IMR-90 (cell line): Measurements from ENCODE around the gene AKT3. TPM values are rescaled to one million over a fixed set of nuclear protein-coding genes. Genes with fewer than 3 reads are reported as not detected.

ENCODE experiments used
- ATAC-seq: fragments of 200-7000 bp; cut with Tn5 transposase; 2 replicates; pipeline ENCODE4 v1.9.1; 2020; ENCODE audit warnings: low read depth, mild to moderate bottlenecking, moderate library complexity
- BruUV-seq: library from RNA; stranded (reverse); fragments of 400-500 nt; replicated peaks from 2 replicates; lab custom pipeline; 2021; lab: Mats Ljungman, UMichigan
- CTCF ChIA-PET: fragments of 300-600 bp; formaldehyde crosslinking; extraction: SDS; loops from one replicate; lab custom pipeline; 2021; ENCODE audit warnings: antibody characterized with exemption; lab: Yijun Ruan, JAX
- POLR2A ChIA-PET: fragments of 300-600 bp; sonication (Branson Sonifier 250); formaldehyde crosslinking; loops from one replicate; lab custom pipeline; 2022; ENCODE audit warnings: antibody characterized with exemption; ENCODE audit not compliant: unreplicated experiment; lab: Charles Lee
- DNase-seq: peaks from one replicate; pipeline ENCODE4 v3.0.0; 2013
- H2AFZ ChIP-seq: replicated peaks from 2 replicates; pipeline ENCODE3; 2013; ENCODE audit warnings: low read length, mild to moderate bottlenecking; ENCODE audit not compliant: poor library complexity
- H2AK5ac ChIP-seq: 2 replicates; pipeline ENCODE4 v1.6.1; 2013; ENCODE audit warnings: low read depth, low read length, inconsistent platforms
- H2AK9ac ChIP-seq: replicated peaks from 2 replicates; pipeline ENCODE3; 2013; ENCODE audit warnings: mild to moderate bottlenecking, low read depth, low read length, moderate library complexity; ENCODE audit not compliant: poor library complexity
- H2BK120ac ChIP-seq: 2 replicates; pipeline ENCODE4 v1.6.1; 2013; ENCODE audit warnings: low read depth, low read length, inconsistent platforms
- H2BK15ac ChIP-seq: 3 replicates; pipeline ENCODE4 v1.6.1; 2013; ENCODE audit warnings: low read depth, low read length, inconsistent platforms
- H2BK20ac ChIP-seq: 2 replicates; pipeline ENCODE4 v1.6.1; 2013; ENCODE audit warnings: low read depth, mild to moderate bottlenecking, inconsistent platforms, low read length, moderate library complexity
- H2BK5ac ChIP-seq: 2 replicates; pipeline ENCODE4 v1.6.1; 2013; ENCODE audit warnings: mild to moderate bottlenecking, low read depth, low read length, inconsistent platforms; ENCODE audit not compliant: poor library complexity, severe bottlenecking
- H3K14ac ChIP-seq: replicated peaks from 2 replicates; pipeline ENCODE4 v1.6.1; 2013; ENCODE audit warnings: low read depth, low read length, inconsistent platforms
- H3K18ac ChIP-seq: 2 replicates; pipeline ENCODE4 v1.6.1; 2013; ENCODE audit warnings: low read depth, low read length, control low read depth
- H3K23ac ChIP-seq: 2 replicates; pipeline ENCODE4 v1.6.1; 2013; ENCODE audit warnings: low read depth, low read length, inconsistent platforms
- H3K27ac ChIP-seq: 2 replicates; pipeline ENCODE4 v1.5.1; 2013; ENCODE audit warnings: mild to moderate bottlenecking, control low read depth, low read length; ENCODE audit not compliant: insufficient read depth
- H3K27me3 ChIP-seq: 2 replicates; pipeline ENCODE4 v1.6.1; 2013; ENCODE audit warnings: low read length; ENCODE audit not compliant: control insufficient read depth, insufficient read depth
- H3K36me3 ChIP-seq: 2 replicates; pipeline ENCODE4 v1.6.1; 2013; ENCODE audit warnings: low read length, mixed read lengths; ENCODE audit not compliant: control insufficient read depth, insufficient read depth
- H3K4ac ChIP-seq: 2 replicates; pipeline ENCODE4 v1.6.1; 2013; ENCODE audit warnings: low read depth, low read length, inconsistent platforms
- H3K4me1 ChIP-seq: 2 replicates; pipeline ENCODE4 v1.6.1; 2013; ENCODE audit warnings: low read length, mixed read lengths; ENCODE audit not compliant: control insufficient read depth, insufficient read depth
- H3K4me2 ChIP-seq: 2 replicates; pipeline ENCODE4 v1.6.1; 2013; ENCODE audit warnings: low read depth, mild to moderate bottlenecking, control low read depth, low read length, moderate library complexity
- H3K4me3 ChIP-seq: 2 replicates; pipeline ENCODE4 v1.5.1; 2013; ENCODE audit warnings: low read depth, mild to moderate bottlenecking, control low read depth, low read length, moderate library complexity; ENCODE audit not compliant: insufficient read depth
- H3K56ac ChIP-seq: 2 replicates; pipeline ENCODE4 v1.6.1; 2013; ENCODE audit warnings: low read length, inconsistent platforms; ENCODE audit not compliant: insufficient read depth; ENCODE audit errors: extremely low read depth
- H3K79me1 ChIP-seq, 2 experiments: 2 replicates each; pipeline ENCODE4 v1.6.1; 2013; ENCODE audit warnings: low read length in 2 of 2, inconsistent platforms in 1 of 2, low read depth in 1 of 2
- H3K9ac ChIP-seq: 2 replicates; pipeline ENCODE4 v1.6.1; 2013; ENCODE audit warnings: low read depth, low read length, control low read depth
- H3K9me1 ChIP-seq: 2 replicates; pipeline ENCODE4 v1.6.1; 2013; ENCODE audit warnings: low read length, inconsistent platforms; ENCODE audit not compliant: insufficient read depth
- H3K9me3 ChIP-seq: 2 replicates; pipeline ENCODE4 v1.6.1; 2013; ENCODE audit warnings: low read length; ENCODE audit not compliant: control insufficient read depth, insufficient read depth
- H4K20me1 ChIP-seq: 2 replicates; pipeline ENCODE4 v1.6.1; 2013; ENCODE audit warnings: low read length, inconsistent platforms; ENCODE audit not compliant: insufficient read depth
- H4K5ac ChIP-seq: 2 replicates; pipeline ENCODE4 v1.6.1; 2013; ENCODE audit warnings: mild to moderate bottlenecking, low read depth, low read length, control low read depth
- H4K8ac ChIP-seq, 2 experiments: 2 replicates each; pipeline ENCODE4 v1.6.1; 2013; ENCODE audit warnings: low read depth in 2 of 2, low read length in 2 of 2, control low read depth in 1 of 2, inconsistent platforms in 1 of 2
- H4K91ac ChIP-seq: 2 replicates; pipeline ENCODE4 v1.6.1; 2013; ENCODE audit warnings: low read depth, low read length, inconsistent platforms; ENCODE audit not compliant: insufficient read depth
- BHLHE40 ChIP-seq: fragments of 150-350 bp; IDR thresholded peaks from 2 replicates; pipeline ENCODE4 v1.6.1; 2016; ENCODE audit warnings: mild to moderate bottlenecking, low read depth, low read length
- CEBPB ChIP-seq: IDR thresholded peaks from 2 replicates; pipeline ENCODE4 v1.6.1; 2012; ENCODE audit warnings: low read depth, low read length, improper control_type of control experiment
- CHD1 ChIP-seq: IDR thresholded peaks from 2 replicates; pipeline ENCODE4 v1.6.1; 2012; ENCODE audit warnings: low read depth, low read length, improper control_type of control experiment
- FOS ChIP-seq: fragments of 150-350 bp; IDR thresholded peaks from 2 replicates; pipeline ENCODE4 v1.6.1; 2016; ENCODE audit warnings: low read depth, low read length
- MAFK ChIP-seq: IDR thresholded peaks from 2 replicates; pipeline ENCODE4 v1.6.1; 2012; ENCODE audit warnings: low read depth, low read length, improper control_type of control experiment
- MAZ ChIP-seq: IDR thresholded peaks from 2 replicates; pipeline ENCODE4 v1.6.1; 2012; ENCODE audit warnings: low read depth, mild to moderate bottlenecking, low read length, improper control_type of control experiment, moderate library complexity, borderline replicate concordance
- MXI1 ChIP-seq: IDR thresholded peaks from 2 replicates; pipeline ENCODE4 v1.6.1; 2012; ENCODE audit warnings: low read depth, mild to moderate bottlenecking, low read length, moderate library complexity, borderline replicate concordance
- NFE2L2 ChIP-seq: fragments of 150-350 bp; IDR thresholded peaks from 2 replicates; pipeline ENCODE4 v1.6.1; 2016; ENCODE audit warnings: low read depth, mild to moderate bottlenecking, low read length
- RAD21 ChIP-seq: IDR thresholded peaks from 2 replicates; pipeline ENCODE4 v1.6.1; 2012; ENCODE audit warnings: low read length, improper control_type of control experiment
- RCOR1 ChIP-seq: IDR thresholded peaks from 2 replicates; pipeline ENCODE4 v1.6.1; 2012; ENCODE audit warnings: mild to moderate bottlenecking, low read length, improper control_type of control experiment; ENCODE audit not compliant: insufficient replicate concordance
- RFX5 ChIP-seq: IDR thresholded peaks from 2 replicates; pipeline ENCODE4 v1.8.0; 2012; ENCODE audit warnings: low read depth, mild to moderate bottlenecking, low read length, moderate library complexity
- SMC3 ChIP-seq: fragments of 150-350 bp; IDR thresholded peaks from 2 replicates; pipeline ENCODE4 v1.6.1; 2016; ENCODE audit warnings: low read depth, mild to moderate bottlenecking, antibody characterized with exemption, low read length, moderate library complexity
- WGBS, 2 experiments: methylation state at CpG; one replicate each; pipeline versions ENCODE4 v1.1.5 to v1.1.7; 2013; ENCODE audit warnings: missing lambda C conversion rate in 2 of 2; ENCODE audit not compliant: insufficient read length in 1 of 2; ENCODE audit errors: extremely low coverage in 2 of 2; 5-methylcytosine and 5-hydroxymethylcytosine counted together
- dilution Hi-C: fragments of 300-500 bp; cut with HindIII; formaldehyde crosslinking; loops from one replicate; pipeline ENCODE4 v1.14.3; 2018; ENCODE audit warnings: low sequenced_read_pairs; ENCODE audit not compliant: unreplicated experiment
- in situ Hi-C: fragments of 300-500 bp; cut with MboI; formaldehyde crosslinking; loops from 3 replicates; pipeline ENCODE4 v1.14.3; 2019; ENCODE audit warnings: low sequenced_read_pairs, inconsistent platforms, mixed read lengths
- intact Hi-C: fragments of 100-400 bp; cut with micrococcal nuclease; formaldehyde crosslinking; loops from 2 replicates; pipeline ENCODE4 v1.10.0; 2022
- polyA plus RNA-seq, 3 experiments: library from polyadenylated mRNA; depleted of rRNA; stranded (reverse); fragments of >200 nt; gene quantifications; 2 replicates each; pipeline ENCODE4 v1.2.3, GENCODE V29; 2012; ENCODE audit warnings: low replicate concordance in 1 of 3
- total RNA-seq: library from RNA; depleted of rRNA; stranded (reverse); fragments of >200 nt; gene quantifications from 2 replicates; pipeline ENCODE4 v1.2.3, GENCODE V29; 2012
- TF ChIP-seq, protein P1 (sequence below): fragments of 150-350 bp; IDR thresholded peaks from 2 replicates; pipeline ENCODE4 v1.6.1; 2016; ENCODE audit warnings: low read depth, mild to moderate bottlenecking, low read length, moderate library complexity, borderline replicate concordance
- TF ChIP-seq, protein P2 (sequence below): conservative IDR thresholded peaks from 2 replicates; pipeline ENCODE4 v1.5.1; 2012; ENCODE audit warnings: mild to moderate bottlenecking, low read depth, low read length, improper control_type of control experiment

Gene AKT3
- total and polyA plus RNA-seq, 2 of the 4 experiments (the other 2 are of a cell fraction), result 15.2 to 19.4 TPM

DNA sequence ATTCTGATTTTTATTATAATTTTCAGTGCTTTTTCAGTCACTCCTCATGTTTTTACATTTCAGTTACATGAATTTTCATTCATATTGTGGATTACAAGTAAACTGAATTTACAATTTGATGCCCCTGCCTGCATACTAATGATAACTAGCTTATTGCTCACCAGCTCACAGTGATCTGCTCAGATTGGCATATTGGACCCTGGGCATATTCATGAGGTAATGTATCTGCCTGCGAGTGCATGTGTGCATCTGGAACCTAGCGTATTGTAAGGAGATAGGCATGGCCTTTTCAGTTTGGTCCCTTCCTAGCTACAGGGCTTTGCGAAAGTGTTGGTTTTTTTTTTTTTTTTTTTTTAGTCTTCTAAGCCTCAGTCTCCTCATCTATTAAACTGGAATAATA is 380.5 kb downstream of the AKT3 start:
- DNase-seq (no peak), ATAC-seq (no peak)
- in situ Hi-C loops (no loop called here), intact Hi-C loops (no loop called here), dilution Hi-C loops (no loop called here)
- Histone ChIP-seq H2BK20ac (no peak overlapping the region), H3K9ac (no peak overlapping the region), H4K91ac (no peak overlapping the region), H3K9me1 (peaks cover 3% of the 10 kb centered on the region; the same call in 1 of the 2 replicates), H4K5ac (no peak overlapping the region), H3K27ac (no peak overlapping the region), H3K4me2 (no peak overlapping the region), H4K20me1 (no peaks in the 10 kb centered on the region), H2AFZ (no peak overlapping the region), H2AK5ac (no peak overlapping the region), H2BK120ac (no peak overlapping the region), H2AK9ac (no peak overlapping the region), H3K14ac (no peak overlapping the region), H3K27me3 (no peaks in the 10 kb centered on the region), H2BK5ac (no peak overlapping the region), H3K4me1 (peaks cover 11% of the 10 kb centered on the region), H2BK15ac (no peak overlapping the region), H3K4me3 (no peak overlapping the region), H4K8ac (no peak overlapping the region), H3K9me3 (no peaks in the 10 kb centered on the region), H3K56ac (no peak overlapping the region), H3K23ac (no peak overlapping the region), H3K4ac (no peak overlapping the region), H3K36me3 (0 out of 2 replicates have a peak, but pooled peaks cover 2% of the 10 kb centered on the region), H3K18ac (no peak overlapping the region), H3K79me1 (peaks cover 0 to 5% of the 10 kb centered on the region in 2 experiments; a peak in 1 of 4 replicates)
- POLR2A ChIA-PET, result no interaction called here
- no TSS peak for BruUV-seq
- CTCF ChIA-PET, result no interaction called here
- TF ChIP-seq MAZ (no peak), RFX5 (no peak), SMC3 (no peak), NFE2L2 (no peak), RAD21 (no peak), CEBPB (no peak), CHD1 (no peak), BHLHE40 (no peak), RCOR1 (no peak), MXI1 (no peak), MAFK (no peak), FOS (no peak)
- TF ChIP-seq, protein P1, sequence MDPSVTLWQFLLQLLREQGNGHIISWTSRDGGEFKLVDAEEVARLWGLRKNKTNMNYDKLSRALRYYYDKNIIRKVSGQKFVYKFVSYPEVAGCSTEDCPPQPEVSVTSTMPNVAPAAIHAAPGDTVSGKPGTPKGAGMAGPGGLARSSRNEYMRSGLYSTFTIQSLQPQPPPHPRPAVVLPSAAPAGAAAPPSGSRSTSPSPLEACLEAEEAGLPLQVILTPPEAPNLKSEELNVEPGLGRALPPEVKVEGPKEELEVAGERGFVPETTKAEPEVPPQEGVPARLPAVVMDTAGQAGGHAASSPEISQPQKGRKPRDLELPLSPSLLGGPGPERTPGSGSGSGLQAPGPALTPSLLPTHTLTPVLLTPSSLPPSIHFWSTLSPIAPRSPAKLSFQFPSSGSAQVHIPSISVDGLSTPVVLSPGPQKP, result no peak
- TF ChIP-seq, protein P2, sequence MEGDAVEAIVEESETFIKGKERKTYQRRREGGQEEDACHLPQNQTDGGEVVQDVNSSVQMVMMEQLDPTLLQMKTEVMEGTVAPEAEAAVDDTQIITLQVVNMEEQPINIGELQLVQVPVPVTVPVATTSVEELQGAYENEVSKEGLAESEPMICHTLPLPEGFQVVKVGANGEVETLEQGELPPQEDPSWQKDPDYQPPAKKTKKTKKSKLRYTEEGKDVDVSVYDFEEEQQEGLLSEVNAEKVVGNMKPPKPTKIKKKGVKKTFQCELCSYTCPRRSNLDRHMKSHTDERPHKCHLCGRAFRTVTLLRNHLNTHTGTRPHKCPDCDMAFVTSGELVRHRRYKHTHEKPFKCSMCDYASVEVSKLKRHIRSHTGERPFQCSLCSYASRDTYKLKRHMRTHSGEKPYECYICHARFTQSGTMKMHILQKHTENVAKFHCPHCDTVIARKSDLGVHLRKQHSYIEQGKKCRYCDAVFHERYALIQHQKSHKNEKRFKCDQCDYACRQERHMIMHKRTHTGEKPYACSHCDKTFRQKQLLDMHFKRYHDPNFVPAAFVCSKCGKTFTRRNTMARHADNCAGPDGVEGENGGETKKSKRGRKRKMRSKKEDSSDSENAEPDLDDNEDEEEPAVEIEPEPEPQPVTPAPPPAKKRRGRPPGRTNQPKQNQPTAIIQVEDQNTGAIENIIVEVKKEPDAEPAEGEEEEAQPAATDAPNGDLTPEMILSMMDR, result no peak
- no CpG with 5 or more reads among the region's 3 CpGs for WGBS, 2 experiments
